ENCODE measurements around the gene BANP.
"Not testable (repeated sequence)": the region's sequence is repeated elsewhere in the genome, so short reads cannot be mapped to it uniquely, and the experiment has no call there.

Gene BANP

GRCh38 chr16:87993901-87994300 lies 42.7 kb downstream of the BANP start:
- no peak for DNase-seq (ENCODE audit: low read depth)
- no peak overlapping the region for H3K4me3 ChIP-seq (ENCODE audit: low read depth, low read length)
- TF ChIP-seq CTCF (IDR thresholded peaks at IDR 0.05; ENCODE audit: control insufficient read depth, extremely low read depth, insufficient read depth), result no peak

- TF ChIP-seq CTCF (IDR thresholded peaks at IDR 0.05; ENCODE audit: control insufficient read depth, extremely low read depth, insufficient read depth), result no peak
- no peak for DNase-seq (ENCODE audit: low read depth)
- H3K4me3 ChIP-seq (ENCODE audit: low read depth, low read length), result no peak overlapping the region
These were observed 44.4 kb downstream of the BANP start for GRCh38 chr16:87995644-87996043.

GRCh38 chr16:87996962-87997880 lies 46.0 kb downstream of the BANP start:
- no peak overlapping the region for H3K4me3 ChIP-seq (ENCODE audit: low read depth, low read length)
- DNase-seq (ENCODE audit: low read depth), result no peak
- TF ChIP-seq CTCF (IDR thresholded peaks at IDR 0.05; ENCODE audit: control insufficient read depth, extremely low read depth, insufficient read depth), result no peak

GRCh38 chr16:87998184-87998793 lies 47.1 kb downstream of the BANP start:
- DNase-seq (ENCODE audit: low read depth), result not testable (repeated sequence)

GRCh38 chr16:87998992-87999391 lies 47.8 kb downstream of the BANP start:
- not testable (repeated sequence) for H3K4me3 ChIP-seq (ENCODE audit: low read depth, low read length); DNase-seq (ENCODE audit: low read depth)

More at GRCh38 chr16:87998184-87998793, 47.1 kb downstream of the BANP start:
- not testable (repeated sequence) for H3K4me3 ChIP-seq (ENCODE audit: low read depth, low read length)

GRCh38 chr16:88002211-88002610 lies 51.0 kb downstream of the BANP start:
- DNase-seq (ENCODE audit: low read depth), result no peak
- H3K4me3 ChIP-seq (ENCODE audit: low read depth, low read length), result no peak overlapping the region
- no peak for TF ChIP-seq CTCF (IDR thresholded peaks at IDR 0.05; ENCODE audit: control insufficient read depth, extremely low read depth, insufficient read depth)

GRCh38 chr16:88002749-88003148 lies 51.5 kb downstream of the BANP start:
- no peak for TF ChIP-seq CTCF (IDR thresholded peaks at IDR 0.05; ENCODE audit: control insufficient read depth, extremely low read depth, insufficient read depth)
- no peak for DNase-seq (ENCODE audit: low read depth)
- no peak overlapping the region for H3K4me3 ChIP-seq (ENCODE audit: low read depth, low read length)

GRCh38 chr16:88003316-88003715 lies 52.1 kb downstream of the BANP start:
- H3K4me3 ChIP-seq (ENCODE audit: low read depth, low read length), result no peak overlapping the region
- TF ChIP-seq CTCF (IDR thresholded peaks at IDR 0.05; ENCODE audit: control insufficient read depth, extremely low read depth, insufficient read depth), result no peak
- no peak for DNase-seq (ENCODE audit: low read depth)
